Right lobe of liver (tissue), 6 donors: Measurements from ENCODE around the gene PHF1. TPM values are rescaled to one million over a fixed set of nuclear protein-coding genes. Genes with fewer than 3 reads are reported as not detected.

ENCODE experiments used
- ATAC-seq, 4 donors: fragments of 200-7000 bp; cut with Tn5 transposase; one replicate each; pipeline ENCODE4 v1.9.1; 2020; ENCODE audit warnings: mild to moderate bottlenecking in 4 of 4, moderate library complexity in 4 of 4
- DNase-seq, 3 donors: peaks; one replicate each; pipeline ENCODE4 v3.0.0-alpha.2; 2020
- H3K27ac ChIP-seq, 3 donors: fragments of 200-600 bp; one replicate each; pipeline ENCODE4 v1.8.0; 2022
- H3K27me3 ChIP-seq, 2 donors: fragments of 200-600 bp; one replicate each; pipeline ENCODE4 v1.8.0; 2022
- H3K36me3 ChIP-seq, 4 donors: fragments of 200-600 bp; sonication (generic) in 1 of 4; one replicate each; pipeline versions ENCODE4 v1.5.1 to v1.8.0; 2017 to 2022; ENCODE audit warnings: control low read depth in 1 of 4
- H3K4me1 ChIP-seq, 4 donors: fragments of 200-600 bp; sonication (generic) in 1 of 4; one replicate each; pipeline versions ENCODE4 v1.5.1 to v1.8.0; 2017 to 2022; ENCODE audit warnings: control low read depth in 1 of 4
- H3K4me3 ChIP-seq, 3 donors: fragments of 200-600 bp; one replicate each; pipeline ENCODE4 v1.8.0; 2022
- H3K9me3 ChIP-seq, 4 donors: fragments of 200-600 bp; sonication (generic) in 1 of 4; one replicate each; pipeline versions ENCODE4 v1.5.1 to v1.8.0; 2017 to 2022; ENCODE audit warnings: control low read depth in 1 of 4
- POLR2A ChIP-seq: fragments of 450-650 bp; IDR thresholded peaks from one replicate; pipeline ENCODE4 v1.6.1; 2017; ENCODE audit warnings: antibody characterized with exemption, mild to moderate bottlenecking
- WGBS: methylation state at CpG from one replicate; pipeline ENCODE4 v1.1.6; 2018; ENCODE audit warnings: low coverage, low lambda C conversion rate; ENCODE audit not compliant: insufficient coverage; ENCODE audit errors: missing lambda C conversion rate; 5-methylcytosine and 5-hydroxymethylcytosine counted together
- intact Hi-C, 2 donors: fragments of 100-400 bp; cut with DNase I; formaldehyde crosslinking; loops; one replicate each; pipeline versions ENCODE4 v1.11.2 to v1.14.1; 2022
- total RNA-seq, 6 experiments: library from RNA; depleted of rRNA in 2 of 6; stranded (reverse); fragments of >200 nt in 2 of 6; fragmentation: NEBNext Ultra II Directional in 3 of 6; extraction: Animal tissue kit (Norgen Biotek cat#: 25700) in 3 of 6; gene quantifications; one replicate each; pipeline versions ENCODE4 v1.1.0 to v1.2.4, GENCODE V29; 2016 to 2023
- TF ChIP-seq, protein P1 (sequence below), 4 donors: fragments of 200-600 bp in 3 of 4; fragments of 450-650 bp in 1 of 4; IDR thresholded peaks; one replicate each; pipeline versions ENCODE4 v1.5.1 to v1.8.0; 2016 to 2022; ENCODE audit warnings: antibody characterized with exemption in 4 of 4, mild to moderate bottlenecking in 2 of 4
- donor health status: DM: no; HTN: yes; CAD: no.
- donor health status: DM: no; HTN: no; CAD: no.
- donor health status: DM: no; HTN: no; CAD: no.
- donor health status: DM: no; HTN: yes; CAD: no.
- donor health status: DM: no; HTN: yes; CAD: no.

Gene PHF1
- total RNA-seq, 6 experiments from 2014 or later, result 14.7 to 21.3 (median 18.3) TPM

- WGBS, result 0% methylated on average over 6 of the region's 79 CpGs
- TF ChIP-seq POLR2A, result no peak
- TF ChIP-seq, protein P1, sequence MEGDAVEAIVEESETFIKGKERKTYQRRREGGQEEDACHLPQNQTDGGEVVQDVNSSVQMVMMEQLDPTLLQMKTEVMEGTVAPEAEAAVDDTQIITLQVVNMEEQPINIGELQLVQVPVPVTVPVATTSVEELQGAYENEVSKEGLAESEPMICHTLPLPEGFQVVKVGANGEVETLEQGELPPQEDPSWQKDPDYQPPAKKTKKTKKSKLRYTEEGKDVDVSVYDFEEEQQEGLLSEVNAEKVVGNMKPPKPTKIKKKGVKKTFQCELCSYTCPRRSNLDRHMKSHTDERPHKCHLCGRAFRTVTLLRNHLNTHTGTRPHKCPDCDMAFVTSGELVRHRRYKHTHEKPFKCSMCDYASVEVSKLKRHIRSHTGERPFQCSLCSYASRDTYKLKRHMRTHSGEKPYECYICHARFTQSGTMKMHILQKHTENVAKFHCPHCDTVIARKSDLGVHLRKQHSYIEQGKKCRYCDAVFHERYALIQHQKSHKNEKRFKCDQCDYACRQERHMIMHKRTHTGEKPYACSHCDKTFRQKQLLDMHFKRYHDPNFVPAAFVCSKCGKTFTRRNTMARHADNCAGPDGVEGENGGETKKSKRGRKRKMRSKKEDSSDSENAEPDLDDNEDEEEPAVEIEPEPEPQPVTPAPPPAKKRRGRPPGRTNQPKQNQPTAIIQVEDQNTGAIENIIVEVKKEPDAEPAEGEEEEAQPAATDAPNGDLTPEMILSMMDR (IDR thresholded peaks at IDR 0.05), result no peak
- ATAC-seq (no peak), DNase-seq (peak in 2 of 3 donors; percentile 72 to 73)
- no peaks in the 10 kb centered on the region for H3K36me3 ChIP-seq
- H3K4me3 ChIP-seq, result peak overlapping the region; percentile 31 to 46 (median 38)
- peaks cover 0 to 24% (median 0%) of the 10 kb centered on the region in 4 donors for H3K4me1 ChIP-seq
- no peaks in the 10 kb centered on the region for H3K27me3 ChIP-seq
- peak overlapping the region in 1 of 3 donors; percentile 18 for H3K27ac ChIP-seq
- intact Hi-C loops, result no loop called here
- no peaks in the 10 kb centered on the region for H3K9me3 ChIP-seq
Measured at GRCh38 chr6:33427585-33428223, 16.9 kb downstream of the PHF1 start.

GRCh38 chr6:33428224-33428965, 17.6 kb downstream of the PHF1 start:
- Histone ChIP-seq H3K4me3 (peak overlapping the region; percentile 12 to 46 (median 18)), H3K27ac (peak overlapping the region in 1 of 3 donors; percentile 18), H3K36me3 (no peaks in the 10 kb centered on the region), H3K4me1 (peaks cover 0 to 24% (median 0%) of the 10 kb centered on the region in 4 donors), H3K27me3 (no peaks in the 10 kb centered on the region), H3K9me3 (no peaks in the 10 kb centered on the region)
- ATAC-seq, result peak in 1 of 4 donors; percentile 3
- no peak for DNase-seq
- 38% methylated on average over 2 of the region's 33 CpGs for WGBS
- no peak for TF ChIP-seq POLR2A
- TF ChIP-seq, protein P1 (IDR thresholded peaks at IDR 0.05), result no peak
- intact Hi-C loops, result no loop called here

DNA sequence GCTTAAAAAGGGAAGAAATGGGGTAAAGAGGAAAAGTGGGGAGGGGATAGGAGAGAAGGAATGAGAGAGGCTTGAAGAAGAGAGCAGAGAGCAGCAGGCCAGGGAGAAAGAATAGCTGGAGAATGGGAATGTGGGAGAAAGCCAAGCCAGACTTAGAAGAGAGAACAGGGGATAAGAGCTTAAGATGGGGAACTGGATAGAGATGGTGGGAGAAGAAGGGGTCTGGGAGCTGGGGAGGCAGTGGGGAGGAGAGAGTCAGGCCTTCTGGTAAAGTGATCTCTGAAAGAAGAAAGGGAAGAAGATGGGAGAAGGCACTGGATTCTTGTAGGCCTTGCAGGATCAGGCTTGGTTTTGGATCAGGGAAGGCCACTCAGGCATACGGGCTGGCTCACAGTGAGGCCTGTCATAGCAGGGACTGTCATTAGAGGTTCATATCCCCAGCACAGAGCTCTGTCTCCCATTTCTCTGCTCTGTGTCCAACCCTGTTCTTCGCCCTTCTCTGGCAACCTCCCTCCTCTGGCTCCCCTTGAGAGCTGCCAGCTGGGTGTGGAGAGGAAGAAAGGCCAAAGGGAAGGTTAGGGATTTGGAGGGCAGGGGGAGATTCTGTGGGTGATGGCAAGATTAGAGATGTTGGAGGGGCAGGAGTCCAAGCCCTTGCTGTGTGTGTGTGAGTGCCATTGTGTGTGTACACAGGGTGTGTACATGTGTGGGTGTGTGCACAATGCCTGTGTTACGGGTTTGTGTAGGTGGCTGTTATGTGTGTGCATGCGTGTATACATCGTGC, 18.3 kb downstream of the PHF1 start:
- no peak for DNase-seq
- no peak for ATAC-seq

DNA sequence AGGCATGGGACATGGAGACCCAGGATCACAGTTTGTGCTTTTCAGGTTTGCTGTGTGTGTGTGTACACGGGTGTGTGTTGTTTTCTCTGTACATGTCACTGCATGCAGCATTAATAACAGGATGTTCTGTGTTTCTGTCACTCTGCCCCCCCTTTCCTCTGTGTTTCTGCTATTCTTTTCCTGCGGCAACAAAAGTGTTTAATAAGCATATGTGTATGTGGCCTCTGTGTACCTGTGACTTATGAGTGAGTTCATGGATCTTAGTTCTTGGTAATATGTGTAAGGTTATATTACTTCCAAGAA, 18.9 kb downstream of the PHF1 start:
- no peaks in the 10 kb centered on the region for H3K9me3 ChIP-seq
- 23% methylated on average over 2 of the region's 2 CpGs for WGBS
- H3K36me3 ChIP-seq, result no peaks in the 10 kb centered on the region
- no peak overlapping the region for H3K4me3 ChIP-seq
- ATAC-seq (no peak), DNase-seq (no peak)
- intact Hi-C loops, result no loop called here
- TF ChIP-seq, protein P1 (IDR thresholded peaks at IDR 0.05), result no peak
- TF ChIP-seq POLR2A, result no peak
- H3K4me1 ChIP-seq, result peaks cover 0 to 24% (median 0%) of the 10 kb centered on the region in 4 donors
- no peaks in the 10 kb centered on the region for H3K27me3 ChIP-seq
- no peak overlapping the region for H3K27ac ChIP-seq

More for the DNA sequence above, 18.3 kb downstream of the PHF1 start:
- no peaks in the 10 kb centered on the region for H3K27me3 ChIP-seq
- H3K36me3 ChIP-seq, result no peaks in the 10 kb centered on the region
- H3K4me3 ChIP-seq, result no peak overlapping the region
- H3K27ac ChIP-seq, result no peak overlapping the region
- H3K4me1 ChIP-seq, result peaks cover 0 to 24% (median 0%) of the 10 kb centered on the region in 4 donors
- no peaks in the 10 kb centered on the region for H3K9me3 ChIP-seq
- TF ChIP-seq POLR2A, result no peak
- TF ChIP-seq, protein P1 (IDR thresholded peaks at IDR 0.05), result no peak
- WGBS, result 70% methylated on average over 4 of the region's 5 CpGs
- intact Hi-C loops, result no loop called here
